Esophagus muscularis mucosa (tissue), 3 donors: ENCODE results near the gene WFIKKN1.

ENCODE experiments used
- POLR2A ChIP-seq: fragments of 450-650 bp; IDR thresholded peaks from one replicate; pipeline ENCODE4 v1.6.1; 2017; ENCODE audit warnings: antibody characterized with exemption, moderate library complexity, mild to moderate bottlenecking, low read depth
- TF ChIP-seq, protein P1 (sequence below), 3 experiments: fragments of 200-600 bp in 2 of 3; fragments of 450-650 bp in 1 of 3; sonication (generic) in 2 of 3; IDR thresholded peaks; one replicate each; pipeline ENCODE4 v1.5.1; 2017 to 2019; ENCODE audit warnings: antibody characterized with exemption in 3 of 3, mild to moderate bottlenecking in 2 of 3, moderate library complexity in 1 of 3

DNA sequence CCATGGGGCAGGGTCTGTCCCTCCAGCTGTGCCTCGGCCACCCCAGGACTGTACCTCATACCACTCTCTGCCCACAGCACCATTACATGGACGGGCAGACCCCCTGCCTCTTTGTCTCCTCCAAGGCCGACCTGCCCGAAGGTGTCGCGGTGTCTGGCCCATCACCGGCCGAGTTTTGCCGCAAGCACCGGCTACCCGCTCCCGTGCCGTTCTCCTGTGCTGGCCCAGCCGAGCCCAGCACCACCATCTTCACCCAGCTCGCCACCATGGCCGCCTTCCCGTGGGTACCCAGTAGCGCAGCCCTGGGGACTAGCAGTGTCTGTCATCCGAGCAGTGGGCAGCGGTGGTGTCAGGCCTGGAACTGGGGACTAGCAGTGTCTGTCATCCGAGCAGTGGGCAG lies 42.1 kb downstream of the WFIKKN1 start:
- TF ChIP-seq, protein P1, sequence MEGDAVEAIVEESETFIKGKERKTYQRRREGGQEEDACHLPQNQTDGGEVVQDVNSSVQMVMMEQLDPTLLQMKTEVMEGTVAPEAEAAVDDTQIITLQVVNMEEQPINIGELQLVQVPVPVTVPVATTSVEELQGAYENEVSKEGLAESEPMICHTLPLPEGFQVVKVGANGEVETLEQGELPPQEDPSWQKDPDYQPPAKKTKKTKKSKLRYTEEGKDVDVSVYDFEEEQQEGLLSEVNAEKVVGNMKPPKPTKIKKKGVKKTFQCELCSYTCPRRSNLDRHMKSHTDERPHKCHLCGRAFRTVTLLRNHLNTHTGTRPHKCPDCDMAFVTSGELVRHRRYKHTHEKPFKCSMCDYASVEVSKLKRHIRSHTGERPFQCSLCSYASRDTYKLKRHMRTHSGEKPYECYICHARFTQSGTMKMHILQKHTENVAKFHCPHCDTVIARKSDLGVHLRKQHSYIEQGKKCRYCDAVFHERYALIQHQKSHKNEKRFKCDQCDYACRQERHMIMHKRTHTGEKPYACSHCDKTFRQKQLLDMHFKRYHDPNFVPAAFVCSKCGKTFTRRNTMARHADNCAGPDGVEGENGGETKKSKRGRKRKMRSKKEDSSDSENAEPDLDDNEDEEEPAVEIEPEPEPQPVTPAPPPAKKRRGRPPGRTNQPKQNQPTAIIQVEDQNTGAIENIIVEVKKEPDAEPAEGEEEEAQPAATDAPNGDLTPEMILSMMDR (IDR thresholded peaks at IDR 0.05): no peak
- TF ChIP-seq POLR2A: no peak
